Stimulated activated CD4-positive, alpha-beta T cell treated with anti-CD3 and anti-CD28 coated beads, Interleukin-1b, Interleukin-23, amount 100 ng/mL, for 24 hours (primary cell): ENCODE results near the gene B3GNT9.

ENCODE experiments used
- DNase-seq, 4 experiments: peaks; one replicate each; pipeline ENCODE4 v3.0.0-alpha.2; 2020; ENCODE audit warnings: low read depth in 4 of 4, low spot score in 1 of 4

The B3GNT9 gene

GRCh38 chr16:67186550-67186950 is 35.8 kb upstream of the B3GNT9 start:
- no peak for DNase-seq

- DNase-seq, result no peak
Measured at GRCh38 chr16:67185651-67186134, 34.9 kb upstream of the B3GNT9 start.

- peak; percentile 70 to 74 (median 74) for DNase-seq
Measured at GRCh38 chr16:67184995-67185650, 34.3 kb upstream of the B3GNT9 start.

GRCh38 chr16:67184453-67184994 is 33.7 kb upstream of the B3GNT9 start:
- no peak for DNase-seq

GRCh38 chr16:67183627-67184452 is 33.0 kb upstream of the B3GNT9 start, which contains the start of gene MATCAP1:
TSS of gene MATCAP1 (minus strand) at chr16:67183963. CDS start at chr16:67180610, 3,353 bp downstream.
- DNase-seq, result peak; percentile 72 to 91 (median 84)

- no peak for DNase-seq
Measured at GRCh38 chr16:67183284-67183626, 32.5 kb upstream of the B3GNT9 start.

- no peak for DNase-seq
Measured at GRCh38 chr16:67182288-67182687, 31.5 kb upstream of the B3GNT9 start.

- no peak for DNase-seq
Measured at GRCh38 chr16:67181346-67181745, 30.5 kb upstream of the B3GNT9 start.

GRCh38 chr16:67180166-67180565 is 29.4 kb upstream of the B3GNT9 start:
- no peak for DNase-seq

GRCh38 chr16:67179421-67180080 is 28.8 kb upstream of the B3GNT9 start:
- no peak for DNase-seq

GRCh38 chr16:67177743-67178699 is 27.2 kb upstream of the B3GNT9 start:
- no peak for DNase-seq

- no peak for DNase-seq
Measured at GRCh38 chr16:67176662-67177061, 25.9 kb upstream of the B3GNT9 start.

- no peak for DNase-seq
Measured at GRCh38 chr16:67174706-67175231, 24.0 kb upstream of the B3GNT9 start.

- DNase-seq, result no peak
Measured at GRCh38 chr16:67173808-67174705, 23.3 kb upstream of the B3GNT9 start.

- no peak for DNase-seq
Measured at GRCh38 chr16:67173323-67173722, 22.5 kb upstream of the B3GNT9 start.

- no peak for DNase-seq
Measured at GRCh38 chr16:67170949-67171649, 20.3 kb upstream of the B3GNT9 start.

- peak in 1 of 4 experiments; percentile 74 for DNase-seq
Measured at GRCh38 chr16:67170168-67170948, 19.6 kb upstream of the B3GNT9 start, which contains the start of gene NOL3. TSS of gene NOL3 (plus strand) at chr16:67170538.
